Measurements from ENCODE around the gene CIDEC.

DNA sequence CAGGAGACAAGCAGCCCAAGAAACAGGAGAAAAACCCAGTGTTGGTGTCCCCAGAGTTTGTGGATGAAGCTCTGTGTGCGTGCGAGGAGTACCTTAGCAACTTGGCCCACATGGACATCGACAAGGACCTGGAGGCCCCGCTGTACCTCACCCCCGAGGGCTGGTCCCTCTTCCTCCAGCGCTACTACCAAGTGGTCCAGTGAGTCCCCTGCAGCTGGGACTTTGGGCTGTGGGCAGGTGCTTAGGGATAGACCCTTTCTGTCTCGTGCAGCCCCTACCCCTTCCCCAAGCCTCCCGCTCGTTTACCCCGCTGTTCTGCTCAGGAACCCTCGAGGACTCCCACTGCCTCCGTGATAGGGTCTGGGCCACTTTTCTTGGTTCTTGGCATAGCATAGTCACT lies 59.5 kb downstream of the CIDEC start:
- TF ChIP-seq, protein P1, sequence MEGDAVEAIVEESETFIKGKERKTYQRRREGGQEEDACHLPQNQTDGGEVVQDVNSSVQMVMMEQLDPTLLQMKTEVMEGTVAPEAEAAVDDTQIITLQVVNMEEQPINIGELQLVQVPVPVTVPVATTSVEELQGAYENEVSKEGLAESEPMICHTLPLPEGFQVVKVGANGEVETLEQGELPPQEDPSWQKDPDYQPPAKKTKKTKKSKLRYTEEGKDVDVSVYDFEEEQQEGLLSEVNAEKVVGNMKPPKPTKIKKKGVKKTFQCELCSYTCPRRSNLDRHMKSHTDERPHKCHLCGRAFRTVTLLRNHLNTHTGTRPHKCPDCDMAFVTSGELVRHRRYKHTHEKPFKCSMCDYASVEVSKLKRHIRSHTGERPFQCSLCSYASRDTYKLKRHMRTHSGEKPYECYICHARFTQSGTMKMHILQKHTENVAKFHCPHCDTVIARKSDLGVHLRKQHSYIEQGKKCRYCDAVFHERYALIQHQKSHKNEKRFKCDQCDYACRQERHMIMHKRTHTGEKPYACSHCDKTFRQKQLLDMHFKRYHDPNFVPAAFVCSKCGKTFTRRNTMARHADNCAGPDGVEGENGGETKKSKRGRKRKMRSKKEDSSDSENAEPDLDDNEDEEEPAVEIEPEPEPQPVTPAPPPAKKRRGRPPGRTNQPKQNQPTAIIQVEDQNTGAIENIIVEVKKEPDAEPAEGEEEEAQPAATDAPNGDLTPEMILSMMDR (IDR thresholded peaks at IDR 0.05): no peak
- no peak for TF ChIP-seq POLR2A (IDR thresholded peaks at IDR 0.05; ENCODE audit: low read depth)

Data from esophagus muscularis mucosa (tissue), 3 donors.